K562 (cell line): Measurements from ENCODE around the gene OCSTAMP. TPM values are rescaled to one million over a fixed set of nuclear protein-coding genes. Genes with fewer than 3 reads are reported as not detected.
A peak's percentile ranks its signal among the peaks of the same experiment; 100 is the strongest.

ENCODE experiments used
- ATAC-seq: fragments of 200-7000 bp; cut with Tn5 transposase; 3 replicates; pipeline ENCODE4 v1.9.1; 2020; ENCODE audit warnings: moderate library complexity
- BruUV-seq: library from RNA; stranded (reverse); fragments of 400-500 nt; replicated peaks from 2 replicates; lab custom pipeline; 2021; lab: Mats Ljungman, UMichigan
- CTCF ChIA-PET: fragments of 300-600 bp; formaldehyde crosslinking; extraction: SDS; loops from one replicate; lab custom pipeline; 2021; ENCODE audit warnings: low intra/inter-chr PET ratio; lab: Yijun Ruan, JAX
- POLR2A ChIA-PET: fragments of 300-600, 350-650 bp; sonication (Branson Sonifier 250); formaldehyde crosslinking; extraction: SDS; loops from one replicate; lab custom pipeline; 2021; ENCODE audit warnings: antibody characterized with exemption, inconsistent platforms; lab: Yijun Ruan, JAX
- DNase-seq, 4 experiments: peaks; one replicate each; pipeline versions ENCODE4 v3.0.0 to v3.0.0-alpha.2; 2011 to 2018; ENCODE audit warnings: low spot score in 3 of 4, mixed read lengths in 3 of 4; ENCODE audit errors: extremely low read depth in 1 of 4
- FAIRE-seq: peaks from 2 replicates; lab custom pipeline; 2011; peaks lifted over from hg19 to GRCh38; lab: Jason Lieb, UNC
- H2AFZ ChIP-seq: 2 replicates; pipeline ENCODE4 v1.6.0; 2011; ENCODE audit warnings: low read depth, low read length, control low read depth, inconsistent platforms
- H3K27ac ChIP-seq: fragments of 200-600 bp; 3 replicates; pipeline ENCODE4 v1.8.0; 2011; ENCODE audit warnings: low read depth, mild to moderate bottlenecking, control low read depth, inconsistent platforms, low read length, moderate library complexity, mixed read lengths; ENCODE audit errors: extremely low read depth
- H3K27me3 ChIP-seq, 2 experiments: fragments of 300-600 bp in 1 of 2; 2 replicates in 1 of 2; 3 replicates in 1 of 2; pipeline versions ENCODE4 v1.6.0 to v1.8.0; 2011; ENCODE audit warnings: inconsistent platforms in 2 of 2, low read length in 2 of 2, mild to moderate bottlenecking in 1 of 2, mixed read lengths in 1 of 2, moderate library complexity in 1 of 2; ENCODE audit not compliant: control insufficient read depth in 2 of 2, insufficient read depth in 2 of 2
- H3K36me3 ChIP-seq: fragments of 300-600 bp; 3 replicates; pipeline ENCODE4 v1.8.0; 2011; ENCODE audit warnings: mild to moderate bottlenecking, low read length, inconsistent platforms; ENCODE audit not compliant: control insufficient read depth, insufficient read depth
- H3K4me1 ChIP-seq, 2 experiments: fragments of 200-600 bp in 1 of 2; replicated peaks in 1 of 2; 2 replicates in 1 of 2; 3 replicates in 1 of 2; pipeline versions ENCODE4 v1.5.1 to v1.8.0; 2011; ENCODE audit warnings: inconsistent platforms in 2 of 2, low read length in 2 of 2, mild to moderate bottlenecking in 1 of 2, mixed read lengths in 1 of 2, moderate library complexity in 1 of 2; ENCODE audit not compliant: control insufficient read depth in 2 of 2, insufficient read depth in 2 of 2
- H3K4me2 ChIP-seq: 2 replicates; pipeline ENCODE4 v1.6.1; 2011; ENCODE audit warnings: low read length, control low read depth, inconsistent platforms, mixed read lengths; ENCODE audit not compliant: insufficient read depth
- H3K4me3 ChIP-seq: fragments of 200-600 bp; sonication (generic), shearing (Covaris generic); 2 replicates; pipeline ENCODE4 v1.5.1; 2016; ENCODE audit warnings: control low read depth, inconsistent platforms
- H3K79me2 ChIP-seq: fragments of 200-600 bp; 3 replicates; pipeline ENCODE4 v1.8.0; 2011; ENCODE audit warnings: low read length, inconsistent platforms; ENCODE audit not compliant: control insufficient read depth, insufficient read depth
- H3K9ac ChIP-seq, 2 experiments: 2 replicates each; pipeline versions ENCODE4 v1.6.0 to v1.6.1; 2011; ENCODE audit warnings: low read depth in 2 of 2, low read length in 2 of 2, control low read depth in 1 of 2, inconsistent platforms in 1 of 2, mild to moderate bottlenecking in 1 of 2, mixed read lengths in 1 of 2; ENCODE audit not compliant: insufficient read depth in 1 of 2
- H3K9me1 ChIP-seq: one replicate; pipeline ENCODE4 v1.6.0; 2011; ENCODE audit warnings: inconsistent platforms, mild to moderate bottlenecking, low read length, moderate library complexity; ENCODE audit not compliant: control insufficient read depth, insufficient read depth
- H3K9me3 ChIP-seq: replicated peaks from 2 replicates; pipeline ENCODE4 v1.5.1; 2011; ENCODE audit warnings: low read depth, low read length, inconsistent platforms; ENCODE audit not compliant: control insufficient read depth, insufficient read depth
- H4K20me1 ChIP-seq: replicated peaks from 2 replicates; pipeline ENCODE4 v1.6.1; 2011; ENCODE audit warnings: low read length, inconsistent platforms, mixed read lengths; ENCODE audit not compliant: control insufficient read depth, insufficient read depth
- CBFA2T3 ChIP-seq: fragments of 450-650 bp; IDR thresholded peaks from 2 replicates; pipeline ENCODE4 v1.6.1; 2017
- CHD2 ChIP-seq: IDR thresholded peaks from 2 replicates; pipeline ENCODE4 v1.6.1; 2011; ENCODE audit warnings: low read depth, low read length
- DDX20 ChIP-seq: fragments of 450-650 bp; IDR thresholded peaks from 2 replicates; pipeline ENCODE4 v1.6.1; 2016; ENCODE audit warnings: missing genetic modification characterization, low read depth, mild to moderate bottlenecking, missing compliant biosample characterization, moderate library complexity
- ID3 ChIP-seq, 2 experiments: fragments of 250-450 bp in 1 of 2; fragments of 450-650 bp in 1 of 2; sonication (Bioruptor Pico) in 1 of 2; IDR thresholded peaks; 2 replicates each; pipeline versions ENCODE4 v1.6.1 to v1.8.0; 2016 to 2021; ENCODE audit warnings: mild to moderate bottlenecking in 2 of 2, moderate library complexity in 2 of 2, missing compliant biosample characterization in 1 of 2, missing genetic modification characterization in 1 of 2
- MEIS2 ChIP-seq: fragments of 450-650 bp; IDR thresholded peaks from 2 replicates; pipeline ENCODE4 v1.6.1; 2014; ENCODE audit warnings: mild to moderate bottlenecking; ENCODE audit not compliant: partially characterized antibody
- NFE2L1 ChIP-seq: fragments of 450-650 bp; IDR thresholded peaks from 2 replicates; pipeline ENCODE4 v1.6.1; 2016; ENCODE audit warnings: missing genetic modification characterization, low read depth, mild to moderate bottlenecking, missing compliant biosample characterization, moderate library complexity, borderline replicate concordance
- TAL1 ChIP-seq: fragments of 450-650 bp; IDR thresholded peaks from 2 replicates; pipeline ENCODE4 v1.6.1; 2016; ENCODE audit warnings: mild to moderate bottlenecking
- TBL1XR1 ChIP-seq, 2 experiments: IDR thresholded peaks; 2 replicates each; pipeline ENCODE4 v1.6.1; 2012; ENCODE audit warnings: improper control_type of control experiment in 2 of 2, low read length in 2 of 2, mild to moderate bottlenecking in 1 of 2
- TCF3 ChIP-seq: sonication (generic); formaldehyde crosslinking; IDR thresholded peaks from 2 replicates; pipeline ENCODE4 v1.4.0; 2020; ENCODE audit warnings: mild to moderate bottlenecking, missing genetic modification reagents
- ZNF318 ChIP-seq, 2 experiments: fragments of 450-650 bp; IDR thresholded peaks; 2 replicates each; pipeline ENCODE4 v1.6.1; 2016; ENCODE audit warnings: mild to moderate bottlenecking in 2 of 2, borderline replicate concordance in 1 of 2, low read depth in 1 of 2, moderate library complexity in 1 of 2
- ZNF507 ChIP-seq: conservative IDR thresholded peaks from 2 replicates; pipeline ENCODE4 v1.6.1; 2017; ENCODE audit warnings: missing genetic modification characterization, missing compliant biosample characterization
- ZNF584 ChIP-seq: fragments of 200-800 bp; sonication (Bioruptor generic); IDR thresholded peaks from 2 replicates; pipeline ENCODE4 v1.6.1; 2016; ENCODE audit warnings: low read depth, mild to moderate bottlenecking, missing genetic modification characterization, missing compliant biosample characterization
- WGBS: fragments of 100-300 bp; shearing (Covaris generic); methylation state at CpG from one replicate; pipeline ENCODE4 v1.1.6; 2016; ENCODE audit warnings: low coverage, mixed read lengths; ENCODE audit not compliant: insufficient coverage; ENCODE audit errors: missing lambda C conversion rate; 5-methylcytosine and 5-hydroxymethylcytosine counted together
- in situ Hi-C: fragments of 300-500 bp; cut with MboI; formaldehyde crosslinking; loops from 4 replicates; pipeline ENCODE4 v1.15.0; 2018; ENCODE audit warnings: inconsistent platforms, mixed read lengths
- intact Hi-C: fragments of 100-400 bp; cut with micrococcal nuclease; formaldehyde crosslinking; loops from 2 replicates; pipeline ENCODE4 v1.14.2; 2022
- polyA plus RNA-seq, 8 experiments: library from polyadenylated mRNA; depleted of rRNA in 4 of 8; stranded (reverse) in 5 of 8; unstranded in 3 of 8; fragments of >200 nt; fragmentation: Nextera tagmentation in 2 of 8; fragmentation: Illumina TruSeq in 1 of 8; extraction: Ambion mirVana in 2 of 8; extraction: Trizol in 1 of 8; gene quantifications; 2 replicates each; pipeline versions ENCODE4 v1.2.1 to v1.2.3, GENCODE V29; 2011 to 2014; ENCODE audit warnings: inconsistent platforms in 1 of 8, missing spikeins in 1 of 8
- total RNA-seq, 7 experiments: library from RNA; depleted of rRNA in 6 of 7; stranded (reverse); fragments of >200 nt in 6 of 7; fragmentation: Illumina TruSeq in 2 of 7; extraction: Trizol in 2 of 7; gene quantifications; 2 replicates each; pipeline versions ENCODE4 v1.2.1 to v1.2.3, GENCODE V29; 2011 to 2021; ENCODE audit warnings: low replicate concordance in 1 of 7

Gene OCSTAMP
- total and polyA plus RNA-seq, 9 of the 15 experiments (the other 6 are each of a cell fraction or from before 2014, with no cell fraction given): not detected

- WGBS: 32% methylated on average over 6 of the region's 6 CpGs
- Histone ChIP-seq H4K20me1 (no peaks in the 10 kb centered on the region; the same call in none of the 2 replicates), H3K9me3 (peaks cover 2% of the 10 kb centered on the region; the same call in 1 of the 2 replicates), H3K9ac (no peak overlapping the region), H3K9me1 (no peaks in the 10 kb centered on the region), H3K36me3 (no peaks in the 10 kb centered on the region), H3K4me1 (peaks cover 10 to 12% of the 10 kb centered on the region in 2 experiments; a peak in 3 of 5 replicates), H3K27me3 (no peaks in the 10 kb centered on the region), H3K4me3 (no peak overlapping the region), H3K4me2 (no peak overlapping the region), H2AFZ (no peak overlapping the region), H3K79me2 (no peaks in the 10 kb centered on the region), H3K27ac (no peak overlapping the region)
- BruUV-seq: no TSS peak
- peak in 3 of 4 experiments; percentile 25 to 30 (median 27) for DNase-seq
- POLR2A ChIA-PET: interaction anchor here (0.5 to 2.2 kb wide), 3 partner anchors 11 to 86 kb away, joined by 3 to 8 read pairs (median 3); no protein-coding TSS in a partner anchor
- no peak for FAIRE-seq
- in situ Hi-C loops: no loop called here
- CTCF ChIA-PET: no interaction called here
- intact Hi-C loops: no loop called here
- no peak; the same call in 1 of the 3 replicates for ATAC-seq
- no peak for TF ChIP-seq NFE2L1 (tag)
- peak; percentile 65 for TF ChIP-seq CBFA2T3
- no peak for TF ChIP-seq CHD2
- TF ChIP-seq TCF3 (CRISPR knock-in tag): peak; percentile 30
- no peak for TF ChIP-seq ID3 (CRISPR knock-in tag; IDR thresholded peaks at IDR 0.05)
- TF ChIP-seq ID3 (tag; IDR thresholded peaks at IDR 0.05): peak; percentile 74; the same call in 1 of the 2 replicates
- TF ChIP-seq TBL1XR1 (IDR thresholded peaks at IDR 0.05; ENCODE audit: low read length in 2 of 2): no peak
- TF ChIP-seq TAL1: peak; percentile 34; the same call in 1 of the 2 replicates
- no peak for TF ChIP-seq DDX20 (tag)
- TF ChIP-seq MEIS2: peak; percentile 33
- no peak for TF ChIP-seq ZNF584 (CRISPR knock-in tag)
- TF ChIP-seq ZNF507 (tag): no peak
- no peak for TF ChIP-seq ZNF318 (IDR thresholded peaks at IDR 0.05; ENCODE audit: borderline replicate concordance in 1 of 2, low read depth in 1 of 2)
Observed at GRCh38 chr20:46573234-46573633, 22.8 kb upstream of the OCSTAMP start.
